HG02678 (cell line): ENCODE data around the gene ARVCF.

Source experiments
- ATAC-seq: cut with Tn5 transposase; IDR thresholded peaks from one replicate; pipeline ENCODE4 v1.9.1; 2021; ENCODE audit warnings: mild to moderate bottlenecking, moderate library complexity; ENCODE audit not compliant: unreplicated experiment

The ARVCF gene, protein sequence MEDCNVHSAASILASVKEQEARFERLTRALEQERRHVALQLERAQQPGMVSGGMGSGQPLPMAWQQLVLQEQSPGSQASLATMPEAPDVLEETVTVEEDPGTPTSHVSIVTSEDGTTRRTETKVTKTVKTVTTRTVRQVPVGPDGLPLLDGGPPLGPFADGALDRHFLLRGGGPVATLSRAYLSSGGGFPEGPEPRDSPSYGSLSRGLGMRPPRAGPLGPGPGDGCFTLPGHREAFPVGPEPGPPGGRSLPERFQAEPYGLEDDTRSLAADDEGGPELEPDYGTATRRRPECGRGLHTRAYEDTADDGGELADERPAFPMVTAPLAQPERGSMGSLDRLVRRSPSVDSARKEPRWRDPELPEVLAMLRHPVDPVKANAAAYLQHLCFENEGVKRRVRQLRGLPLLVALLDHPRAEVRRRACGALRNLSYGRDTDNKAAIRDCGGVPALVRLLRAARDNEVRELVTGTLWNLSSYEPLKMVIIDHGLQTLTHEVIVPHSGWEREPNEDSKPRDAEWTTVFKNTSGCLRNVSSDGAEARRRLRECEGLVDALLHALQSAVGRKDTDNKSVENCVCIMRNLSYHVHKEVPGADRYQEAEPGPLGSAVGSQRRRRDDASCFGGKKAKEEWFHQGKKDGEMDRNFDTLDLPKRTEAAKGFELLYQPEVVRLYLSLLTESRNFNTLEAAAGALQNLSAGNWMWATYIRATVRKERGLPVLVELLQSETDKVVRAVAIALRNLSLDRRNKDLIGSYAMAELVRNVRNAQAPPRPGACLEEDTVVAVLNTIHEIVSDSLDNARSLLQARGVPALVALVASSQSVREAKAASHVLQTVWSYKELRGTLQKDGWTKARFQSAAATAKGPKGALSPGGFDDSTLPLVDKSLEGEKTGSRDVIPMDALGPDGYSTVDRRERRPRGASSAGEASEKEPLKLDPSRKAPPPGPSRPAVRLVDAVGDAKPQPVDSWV

GRCh38 chr22:20016734-20017621 is at the start of gene ARVCF:
Gene ARVCF, minus strand, starts transcription at chr22:20016823. Its CDS starts 26,029 bp downstream, at chr22:19990794.
- ATAC-seq = peak; percentile 59

DNA sequence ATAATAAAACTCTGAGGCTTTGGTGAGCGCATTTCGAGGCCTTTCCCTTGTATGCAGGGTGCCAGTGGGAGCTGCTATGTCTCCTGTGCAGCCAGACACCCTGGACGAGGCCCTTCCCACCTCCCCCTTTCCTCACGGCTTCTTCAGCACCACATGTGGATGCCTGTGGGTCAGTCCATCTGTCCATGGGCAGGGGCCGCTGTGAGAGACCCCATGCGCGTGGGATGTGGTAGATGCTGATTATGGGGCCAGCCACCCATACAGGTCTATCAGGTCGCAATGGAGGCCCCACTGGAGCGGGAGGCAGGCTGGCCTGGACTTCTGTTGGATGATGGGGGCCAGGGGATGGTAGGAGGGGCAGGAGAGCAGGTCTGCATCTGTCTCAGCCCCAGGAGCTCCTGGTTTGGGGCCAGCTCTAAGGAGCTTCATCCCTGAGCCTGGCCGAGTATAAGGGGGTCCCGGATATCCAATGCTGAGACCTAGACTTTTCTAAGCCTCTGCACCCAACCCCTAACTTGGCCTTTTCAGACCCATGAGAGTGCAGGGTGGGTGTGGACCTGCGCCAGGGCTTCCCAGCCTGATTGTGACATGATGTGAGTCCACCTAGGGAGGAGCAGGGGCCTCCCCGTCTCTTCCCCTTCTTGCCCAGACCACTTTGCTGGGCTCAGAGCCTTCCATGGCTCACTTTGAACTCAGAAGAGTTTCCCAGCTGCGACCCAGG is 49.4 kb upstream of the ARVCF start:
- no peak for ATAC-seq

- ATAC-seq = no peak
Observed at GRCh38 chr22:20064545-20065262, 48.1 kb upstream of the ARVCF start.

DNA sequence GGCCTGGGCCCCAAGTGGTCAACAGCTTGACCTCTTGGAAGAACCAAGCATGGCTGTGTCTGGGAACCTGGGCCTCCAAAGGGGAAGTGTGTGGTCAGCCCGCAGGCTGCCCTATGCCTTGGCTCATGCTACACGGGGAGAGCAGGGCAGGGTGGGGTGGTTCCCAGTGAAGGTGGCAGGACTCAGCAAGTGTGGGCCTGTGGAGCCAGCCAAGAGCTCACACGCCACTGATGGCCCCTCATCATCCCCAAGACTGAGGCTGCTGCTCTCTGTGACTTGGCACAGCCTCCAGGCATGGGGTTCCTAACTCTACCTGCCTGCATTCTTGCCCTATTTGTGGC is 47.5 kb upstream of the ARVCF start:
- ATAC-seq = no peak

DNA sequence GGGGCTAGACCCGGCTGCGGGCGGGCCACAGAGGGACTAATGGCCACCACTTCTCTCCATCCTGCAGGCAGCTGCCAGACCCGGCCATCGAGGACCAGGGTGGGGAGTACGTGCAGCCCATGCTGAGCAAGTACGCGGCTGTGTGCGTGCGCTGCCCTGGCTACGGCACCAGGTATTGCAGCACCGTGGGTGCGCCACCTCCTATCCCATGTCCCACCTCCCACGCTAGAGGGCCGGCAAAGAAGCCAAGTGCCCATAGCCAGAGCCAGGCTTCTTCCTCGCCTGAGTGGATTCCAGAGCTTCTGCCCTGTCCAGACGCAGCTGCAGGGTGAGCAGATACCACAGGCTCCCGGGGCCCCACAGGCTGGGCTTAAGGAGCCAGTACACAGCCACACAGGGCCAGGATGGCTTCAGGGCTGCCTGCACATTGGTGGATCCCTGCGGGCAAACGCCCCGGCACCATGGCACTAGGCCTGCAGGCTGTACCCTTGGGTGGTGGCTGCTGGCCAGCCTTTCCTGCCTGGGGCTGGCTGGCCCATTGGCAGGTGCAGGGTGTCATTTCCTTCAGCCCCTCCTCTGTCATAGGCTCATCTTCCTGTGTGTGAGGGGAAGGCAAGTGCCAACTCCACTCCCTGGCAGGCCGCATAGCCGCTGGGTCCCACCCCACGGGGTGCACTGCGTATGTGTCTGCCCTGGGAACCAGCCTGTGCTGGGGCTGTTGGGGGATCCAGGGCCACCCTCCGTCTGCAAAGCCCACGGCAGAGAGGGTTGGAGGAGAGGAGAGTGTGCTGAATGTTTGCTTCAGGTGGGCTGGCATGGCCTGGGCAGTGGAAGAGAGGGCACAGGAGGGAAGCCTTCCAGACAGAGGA is 46.9 kb upstream of the ARVCF start:
- no peak for ATAC-seq

DNA sequence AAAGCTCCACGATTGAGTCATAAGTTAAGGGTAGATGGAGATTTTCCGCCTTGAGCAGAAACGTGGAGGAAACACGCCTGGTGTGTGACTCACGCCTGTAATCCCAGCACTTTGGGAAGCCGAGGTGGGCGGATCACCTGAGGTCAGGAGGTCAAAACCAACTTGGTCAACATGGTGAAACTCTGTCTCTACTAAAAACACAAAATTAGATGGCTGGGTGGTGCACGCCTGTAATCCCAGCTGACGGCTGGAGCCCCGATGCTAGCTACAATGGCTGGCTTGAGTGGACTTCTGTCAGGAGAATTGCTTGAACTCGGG is 46.1 kb upstream of the ARVCF start:
- ATAC-seq = no peak

DNA sequence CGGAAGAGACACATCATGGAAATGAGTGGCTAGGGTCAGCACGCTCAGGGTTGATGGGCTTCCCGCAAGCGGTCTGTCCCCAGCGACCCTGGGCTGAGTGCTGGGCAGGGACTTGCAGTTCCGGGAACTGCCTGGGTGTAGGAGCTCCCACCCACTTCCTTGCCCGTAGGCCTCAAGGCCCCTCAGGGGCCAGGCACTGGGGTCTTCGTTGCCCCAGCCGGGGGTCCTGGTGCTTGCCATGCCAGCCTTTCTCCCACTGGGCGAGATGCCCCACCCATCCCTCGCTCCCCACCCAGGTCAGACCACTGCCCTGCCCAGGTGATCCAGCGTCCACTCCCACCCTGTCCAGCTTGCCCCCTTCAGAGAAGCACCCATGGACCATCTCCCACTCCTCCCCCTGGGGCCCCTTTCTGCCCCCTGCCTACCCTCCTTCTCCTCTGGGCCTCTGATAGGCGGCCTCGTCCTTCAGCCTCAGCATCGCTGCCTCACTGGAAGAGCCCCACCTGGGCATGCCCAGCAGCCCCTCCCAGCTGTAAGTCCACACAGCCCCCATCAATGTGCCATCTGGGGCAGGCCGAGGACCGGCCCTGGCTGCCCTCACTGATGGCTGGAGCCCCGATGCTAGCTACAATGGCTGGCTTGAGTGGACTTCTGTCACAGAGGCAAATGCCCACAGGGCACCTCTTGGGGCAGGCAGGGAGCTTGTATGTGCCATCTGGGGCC is 45.6 kb upstream of the ARVCF start:
- ATAC-seq = no peak

- ATAC-seq = no peak
Observed at GRCh38 chr22:20061481-20061861, 44.8 kb upstream of the ARVCF start.

GRCh38 chr22:20060700-20061480 is 44.3 kb upstream of the ARVCF start:
- no peak for ATAC-seq

- no peak for ATAC-seq
Observed at GRCh38 chr22:20058989-20059770, 42.6 kb upstream of the ARVCF start.

DNA sequence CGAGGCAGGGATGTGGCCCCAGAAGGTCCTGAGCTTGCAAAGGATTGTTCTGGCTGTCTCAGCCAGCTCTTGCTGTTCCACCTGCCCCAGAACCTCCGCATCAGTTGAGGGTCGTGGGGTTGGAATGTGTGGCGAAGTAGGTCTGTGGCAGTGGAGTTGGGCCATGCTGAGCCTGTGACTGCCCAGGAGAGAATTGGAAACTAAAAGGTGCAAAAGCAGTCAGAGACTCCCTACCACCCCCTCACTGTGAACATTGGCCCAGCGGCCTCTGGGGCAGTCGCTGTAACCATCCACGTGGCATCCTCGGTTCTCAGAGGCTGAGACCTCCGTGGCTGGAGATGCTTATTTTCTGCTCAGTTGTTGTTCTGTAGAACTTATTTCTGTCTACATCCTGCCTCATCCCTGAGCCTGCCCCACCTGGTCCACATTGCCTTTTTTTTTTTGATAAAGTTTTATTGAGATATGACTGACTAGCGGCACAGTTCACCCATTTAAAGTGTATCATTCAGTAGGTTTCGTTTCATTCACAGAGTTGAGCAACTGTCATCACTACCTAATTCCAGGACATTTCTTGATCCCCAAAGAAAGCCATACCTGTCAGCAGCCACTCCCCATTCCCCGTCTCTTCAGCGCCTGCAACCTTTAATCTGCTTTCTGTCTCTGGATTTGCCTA is 41.1 kb upstream of the ARVCF start:
- no peak for ATAC-seq

GRCh38 chr22:20056696-20057386 is 40.2 kb upstream of the ARVCF start:
- ATAC-seq = no peak

GRCh38 chr22:20056161-20056560 is 39.5 kb upstream of the ARVCF start:
- ATAC-seq = no peak

DNA sequence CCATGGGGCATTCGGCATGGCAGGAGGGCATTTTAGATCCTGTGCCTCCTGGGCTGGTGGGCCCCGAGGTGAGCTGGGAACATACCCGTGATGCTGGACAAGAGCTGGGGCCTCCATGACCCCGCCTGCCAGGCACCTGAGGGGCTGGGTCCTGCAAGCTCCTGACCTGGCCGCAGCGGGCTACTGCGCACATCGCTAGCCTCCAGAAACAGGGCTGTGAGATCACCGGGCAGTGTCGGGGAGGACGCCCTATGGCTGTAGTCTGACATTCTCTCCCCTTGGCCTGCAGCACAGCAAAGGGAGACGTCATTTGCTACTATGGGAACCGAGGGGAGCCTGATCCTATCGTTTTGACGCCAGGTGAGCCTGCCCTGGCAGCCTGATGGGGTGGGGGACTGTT is 39.0 kb upstream of the ARVCF start:
- ATAC-seq = no peak

DNA sequence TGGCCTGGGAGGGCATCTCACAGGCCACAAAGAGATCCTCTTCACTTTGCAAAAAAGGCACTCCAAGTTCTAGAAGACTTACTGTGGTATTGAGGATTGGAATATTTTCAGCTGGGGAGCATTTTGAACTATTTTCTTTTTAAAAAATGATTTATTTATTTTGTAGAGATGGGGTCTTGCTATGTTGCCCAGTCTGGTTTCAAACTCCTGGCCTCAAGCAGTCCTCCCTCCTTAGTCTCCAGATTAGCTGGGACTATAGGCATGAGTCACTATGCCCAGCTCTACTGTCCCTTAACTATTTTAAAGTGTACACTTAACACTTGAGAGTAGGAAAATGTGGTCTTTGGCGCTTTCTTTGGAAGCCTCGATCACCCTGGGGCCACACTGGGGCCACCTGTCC is 38.5 kb upstream of the ARVCF start:
- no peak for ATAC-seq

GRCh38 chr22:20054485-20054884 is 37.9 kb upstream of the ARVCF start:
- ATAC-seq = no peak
